Astrocyte (in vitro differentiated cells and primary cell): ENCODE data around the gene ATXN10.

Experiments
- CTCF ChIP-seq: IDR thresholded peaks from 2 replicates; pipeline ENCODE4 v1.5.1; 2011; ENCODE audit warnings: low read depth, mild to moderate bottlenecking, inconsistent platforms, low read length, moderate library complexity; ENCODE audit not compliant: insufficient read depth
- EZH2 ChIP-seq: IDR thresholded peaks from 2 replicates; pipeline ENCODE4 v1.6.1; 2012; ENCODE audit warnings: mild to moderate bottlenecking, low read length, inconsistent platforms; ENCODE audit not compliant: insufficient read depth

- no peak for TF ChIP-seq CTCF
- TF ChIP-seq EZH2 = no peak
These were observed 101.1 kb downstream of the ATXN10 start for GRCh38 chr22:45772743-45773142.
